ENCODE measurements around the gene SPON2. TPM values are rescaled to one million over a fixed set of nuclear protein-coding genes. Genes with fewer than 3 reads are reported as not detected.

Gene SPON2
- total RNA-seq, 2 experiments from 2014 or later: 9.9 to 10.5 TPM

DNA sequence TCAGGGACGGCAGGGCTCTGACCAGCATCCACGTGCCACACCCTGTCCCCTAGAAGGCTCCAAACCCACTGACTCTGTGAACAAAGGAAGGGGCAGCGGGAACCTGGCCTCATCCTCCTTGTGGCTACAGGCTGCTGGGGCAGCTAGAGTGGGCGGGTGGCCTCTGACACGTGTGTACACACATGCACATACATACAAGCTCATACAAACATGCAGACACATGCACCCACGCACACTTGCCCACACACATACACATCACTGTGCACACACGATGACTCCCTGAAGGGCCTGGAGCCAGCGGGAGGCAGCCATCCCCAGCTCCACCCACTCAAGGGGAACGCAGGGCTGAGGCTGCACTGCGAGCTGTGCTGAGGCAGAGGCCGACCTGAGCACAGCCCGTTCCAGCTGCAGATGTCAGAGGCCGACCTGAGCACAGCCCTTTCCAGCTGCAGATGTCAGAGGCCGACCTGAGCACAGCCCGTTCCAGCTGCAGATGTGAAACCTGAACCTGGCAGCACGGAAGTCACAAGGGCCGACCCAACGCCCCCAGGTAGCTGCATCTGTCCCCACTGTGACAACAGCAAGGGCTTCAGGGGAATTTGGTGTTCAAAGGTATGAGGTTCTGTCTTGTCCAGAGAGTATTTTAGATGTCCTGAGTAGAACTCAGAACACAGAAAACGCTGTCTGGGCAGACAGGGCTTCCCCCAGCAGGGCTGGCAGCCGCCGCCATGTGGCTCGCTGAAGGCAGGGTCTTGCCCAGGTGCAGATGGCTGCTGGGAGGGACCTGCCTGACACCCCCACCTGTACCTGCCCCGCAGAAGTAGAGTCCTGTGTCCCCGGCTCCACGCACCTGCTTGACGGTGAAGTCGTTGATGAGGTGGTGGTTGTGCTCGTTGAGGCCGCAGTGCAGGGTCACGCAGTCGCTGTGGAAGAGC, 43.0 kb upstream of the SPON2 start:
- H3K4me3 Mint-ChIP-seq: peak overlapping the region; percentile 66
- H3K9me3 Mint-ChIP-seq: no peaks in the 10 kb centered on the region
- CTCF ChIA-PET: no interaction called here
- H3K4me1 Mint-ChIP-seq (ENCODE audit: low read depth): peaks cover 41% of the 10 kb centered on the region
- ATAC-seq: no peak
- no peak for TF ChIP-seq CTCF (IDR thresholded peaks at IDR 0.05)
- H3K27me3 Mint-ChIP-seq: no peaks in the 10 kb centered on the region
- POLR2A ChIA-PET: interaction anchor here (1.0 to 4.4 kb wide), 3 partner anchors 13 to 34 kb away, joined by 3 to 21 read pairs (median 3); partner anchors contain the start of gene CTBP1
- intact Hi-C loops (cut with micrococcal nuclease): no loop called here
- no peak for DNase-seq
- H3K27ac Mint-ChIP-seq: peak overlapping the region; percentile 79
- peaks cover 36% of the 10 kb centered on the region for H3K36me3 Mint-ChIP-seq (ENCODE audit: low read depth)

GRCh38 chr4:1214101-1215095, 42.0 kb upstream of the SPON2 start:
- no peak for TF ChIP-seq CTCF (IDR thresholded peaks at IDR 0.05)
- DNase-seq: no peak
- ChIA-PET POLR2A (interaction anchor here (0.7 to 4.4 kb wide), 3 partner anchors 12 to 33 kb away, joined by 3 to 21 read pairs (median 3); no protein-coding TSS in a partner anchor), CTCF (no interaction called here)
- intact Hi-C loops (cut with micrococcal nuclease): no loop called here
- Mint-ChIP-seq H3K27ac (no peak overlapping the region), H3K4me1 (ENCODE audit: low read depth) (peaks cover 35% of the 10 kb centered on the region), H3K36me3 (ENCODE audit: low read depth) (peaks cover 32% of the 10 kb centered on the region), H3K4me3 (no peak overlapping the region), H3K27me3 (no peaks in the 10 kb centered on the region), H3K9me3 (no peaks in the 10 kb centered on the region)
- ATAC-seq: no peak

- ATAC-seq (no peak), DNase-seq (no peak)
- peaks cover 25% of the 10 kb centered on the region for H3K36me3 Mint-ChIP-seq (ENCODE audit: low read depth)
- no peaks in the 10 kb centered on the region for H3K27me3 Mint-ChIP-seq
- ChIA-PET POLR2A (interaction anchor here (0.5 to 0.9 kb wide), 3 partner anchors 10 to 142 kb away, joined by 3 to 4 read pairs (median 3); no protein-coding TSS in a partner anchor), CTCF (no interaction called here)
- no peak for TF ChIP-seq CTCF (IDR thresholded peaks at IDR 0.05)
- H3K9me3 Mint-ChIP-seq: no peaks in the 10 kb centered on the region
- no peak overlapping the region for H3K4me3 Mint-ChIP-seq
- peaks cover 30% of the 10 kb centered on the region for H3K4me1 Mint-ChIP-seq (ENCODE audit: low read depth)
- no peak overlapping the region for H3K27ac Mint-ChIP-seq
- intact Hi-C loops (cut with micrococcal nuclease): no loop called here
Observed at GRCh38 chr4:1213336-1213995, 41.1 kb upstream of the SPON2 start.

DNA sequence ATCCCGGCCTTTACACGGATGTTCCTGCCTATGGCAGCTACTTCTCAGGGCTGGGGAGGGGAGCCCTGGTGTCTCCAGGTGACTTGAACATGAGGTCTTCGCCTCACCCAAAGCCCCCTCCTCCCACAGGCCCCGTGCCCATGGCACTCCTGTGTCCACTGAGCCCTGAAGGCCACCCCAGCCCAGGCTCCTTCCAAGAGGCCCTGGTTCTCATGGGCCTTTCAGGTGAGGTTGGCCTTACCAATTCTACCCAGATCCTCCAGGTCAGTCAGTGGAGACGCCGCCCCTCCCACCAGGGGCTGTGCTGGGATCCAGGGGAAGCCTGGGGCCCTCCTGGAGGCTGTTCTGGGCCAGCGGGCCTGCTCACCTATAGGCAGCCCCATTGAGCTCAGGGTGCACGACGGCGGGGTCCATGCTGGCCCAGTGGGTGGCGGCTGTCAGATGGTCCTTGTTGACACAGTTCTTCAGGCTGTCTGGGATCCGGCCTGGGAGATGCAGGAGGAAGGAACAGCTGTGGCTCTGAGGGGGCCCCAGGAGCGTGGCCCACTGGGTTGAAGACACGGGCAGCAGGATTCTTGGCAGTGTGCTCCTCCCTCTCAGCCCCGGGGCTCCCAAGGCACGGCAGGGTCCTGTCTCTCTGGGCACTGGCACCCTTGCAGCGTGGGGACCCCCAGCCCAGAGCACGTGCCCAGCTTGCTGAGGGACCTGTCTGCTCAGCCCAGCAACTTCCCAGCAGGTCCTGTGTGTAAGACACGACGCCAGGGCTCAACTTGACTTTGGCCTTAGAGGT, 40.4 kb upstream of the SPON2 start:
- no peaks in the 10 kb centered on the region for H3K9me3 Mint-ChIP-seq
- peaks cover 25% of the 10 kb centered on the region for H3K4me1 Mint-ChIP-seq (ENCODE audit: low read depth)
- POLR2A ChIA-PET: interaction anchor here (0.5 to 0.9 kb wide), 2 partner anchors 9 to 143 kb away, joined by 3 to 4 read pairs; no protein-coding TSS in a partner anchor
- ATAC-seq: no peak
- intact Hi-C loops (cut with micrococcal nuclease): no loop called here
- TF ChIP-seq CTCF (IDR thresholded peaks at IDR 0.05): no peak
- peaks cover 23% of the 10 kb centered on the region for H3K36me3 Mint-ChIP-seq (ENCODE audit: low read depth)
- no peaks in the 10 kb centered on the region for H3K27me3 Mint-ChIP-seq
- CTCF ChIA-PET: no interaction called here
- no peak overlapping the region for H3K4me3 Mint-ChIP-seq
- no peak overlapping the region for H3K27ac Mint-ChIP-seq
- no peak for DNase-seq
